ENCODE measurements around the gene EIF3L. TPM values are rescaled to one million over a fixed set of nuclear protein-coding genes. Genes with fewer than 3 reads are reported as not detected.

Gene EIF3L
- total RNA-seq, 1 experiment from 2014 or later: 505 TPM

- Mint-ChIP-seq H3K27me3 (ENCODE audit: insufficient read depth, unreplicated experiment) (no peaks in the 10 kb centered on the region), H3K36me3 (ENCODE audit: insufficient read depth, unreplicated experiment) (peaks cover 96% of the 10 kb centered on the region), H3K9me3 (ENCODE audit: unreplicated experiment) (no peaks in the 10 kb centered on the region), H3K27ac (ENCODE audit: low read depth, unreplicated experiment) (no peak overlapping the region), H3K4me1 (ENCODE audit: insufficient read depth, unreplicated experiment) (peaks cover 22% of the 10 kb centered on the region), H3K4me3 (ENCODE audit: unreplicated experiment) (peak overlapping the region; percentile 12)
- peak; percentile 11 for DNase-seq (ENCODE audit: unreplicated experiment)
- TF ChIP-seq, protein P1, sequence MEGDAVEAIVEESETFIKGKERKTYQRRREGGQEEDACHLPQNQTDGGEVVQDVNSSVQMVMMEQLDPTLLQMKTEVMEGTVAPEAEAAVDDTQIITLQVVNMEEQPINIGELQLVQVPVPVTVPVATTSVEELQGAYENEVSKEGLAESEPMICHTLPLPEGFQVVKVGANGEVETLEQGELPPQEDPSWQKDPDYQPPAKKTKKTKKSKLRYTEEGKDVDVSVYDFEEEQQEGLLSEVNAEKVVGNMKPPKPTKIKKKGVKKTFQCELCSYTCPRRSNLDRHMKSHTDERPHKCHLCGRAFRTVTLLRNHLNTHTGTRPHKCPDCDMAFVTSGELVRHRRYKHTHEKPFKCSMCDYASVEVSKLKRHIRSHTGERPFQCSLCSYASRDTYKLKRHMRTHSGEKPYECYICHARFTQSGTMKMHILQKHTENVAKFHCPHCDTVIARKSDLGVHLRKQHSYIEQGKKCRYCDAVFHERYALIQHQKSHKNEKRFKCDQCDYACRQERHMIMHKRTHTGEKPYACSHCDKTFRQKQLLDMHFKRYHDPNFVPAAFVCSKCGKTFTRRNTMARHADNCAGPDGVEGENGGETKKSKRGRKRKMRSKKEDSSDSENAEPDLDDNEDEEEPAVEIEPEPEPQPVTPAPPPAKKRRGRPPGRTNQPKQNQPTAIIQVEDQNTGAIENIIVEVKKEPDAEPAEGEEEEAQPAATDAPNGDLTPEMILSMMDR (IDR thresholded peaks at IDR 0.05; ENCODE audit: unreplicated experiment): no peak
- intact Hi-C loops (cut with micrococcal nuclease): loop anchor here (1.0 kb wide), 1 partner anchor 46 kb away; no protein-coding TSS in a partner anchor
- ChIA-PET POLR2A (interaction anchor here (0.5 to 4.7 kb wide), 10 partner anchors 9 to 131 kb away, joined by 3 to 34 read pairs (median 6); partner anchors contain the start of genes ANKRD54, C22orf23, MICALL1 and POLR2F), CTCF (interaction anchor here (0.6 to 4.6 kb wide), 15 partner anchors 9 to 424 kb away, joined by 3 to 22 read pairs (median 5); partner anchors contain the start of gene MICALL1)
- BruUV-seq (replicated peaks): no TSS peak
These were observed 83.8 kb downstream of the EIF3L start for GRCh38 chr22:37932821-37933578.

DNA sequence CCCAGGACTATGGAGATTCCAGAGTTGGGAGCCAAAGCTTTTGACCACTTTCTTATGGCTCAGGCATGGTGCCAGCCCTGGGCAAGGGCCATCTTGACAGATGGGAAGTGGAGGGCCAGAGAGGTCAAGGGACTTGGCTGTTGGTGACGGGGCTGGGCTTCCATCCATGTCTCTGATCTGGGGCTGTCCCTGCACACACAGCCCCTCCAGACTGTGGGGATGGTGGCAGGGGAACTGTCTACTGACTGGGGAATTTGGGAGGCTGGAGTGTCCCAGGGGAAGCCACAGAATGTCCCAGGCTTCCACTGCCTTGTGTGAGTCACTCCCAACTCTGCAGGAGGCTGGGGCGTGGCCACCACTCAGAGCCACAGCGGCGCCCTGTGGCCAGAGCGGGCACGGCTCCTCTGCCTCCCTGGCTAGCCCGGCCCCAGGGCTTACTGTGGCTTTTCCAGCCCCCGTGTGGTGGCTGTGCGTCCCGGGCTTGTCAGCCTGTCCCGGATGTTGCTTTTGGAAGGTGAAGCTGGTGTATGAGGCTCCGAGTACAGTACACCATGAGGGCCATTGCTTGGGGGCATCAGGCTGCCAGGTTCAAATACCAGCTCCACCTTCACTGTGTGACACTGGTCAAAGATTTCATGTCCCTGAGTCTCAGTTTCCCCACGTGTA, 84.6 kb downstream of the EIF3L start:
- Mint-ChIP-seq H3K27ac (ENCODE audit: low read depth, unreplicated experiment) (no peak overlapping the region), H3K27me3 (ENCODE audit: insufficient read depth, unreplicated experiment) (no peaks in the 10 kb centered on the region), H3K36me3 (ENCODE audit: insufficient read depth, unreplicated experiment) (peaks cover 96% of the 10 kb centered on the region), H3K9me3 (ENCODE audit: unreplicated experiment) (no peaks in the 10 kb centered on the region), H3K4me1 (ENCODE audit: insufficient read depth, unreplicated experiment) (peaks cover 17% of the 10 kb centered on the region), H3K4me3 (ENCODE audit: unreplicated experiment) (peak overlapping the region; percentile 16)
- CTCF ChIA-PET: interaction anchor here (0.6 to 4.6 kb wide), 25 partner anchors 10 to 425 kb away, joined by 3 to 22 read pairs (median 5); partner anchors contain the start of genes C22orf23, MICALL1 and POLR2F
- BruUV-seq (replicated peaks): no TSS peak
- TF ChIP-seq, protein P1 (IDR thresholded peaks at IDR 0.05; ENCODE audit: unreplicated experiment): peak; percentile 90
- peak; percentile 95 for DNase-seq (ENCODE audit: unreplicated experiment)
- POLR2A ChIA-PET: interaction anchor here (0.6 to 4.7 kb wide), 11 partner anchors 14 to 762 kb away, joined by 3 to 34 read pairs (median 6); partner anchors contain the start of genes ANKRD54, C22orf23, MICALL1 and POLR2F
- intact Hi-C loops (cut with micrococcal nuclease): loop anchor here (1.0 kb wide), 4 partner anchors 19 to 117 kb away; partner anchors contain the start of genes C22orf23 and POLR2F

Small RNAs within 50 kb of the gene (microRNA-seq; reads per million reads assigned to microRNA genes)
- 1.6 reads per million, percentile 10 among the genes with 10 or more reads in this experiment for gene MIR659

Other genes starting within 250 kb of the EIF3L start
- gene GGA1, start 240.6 kb upstream of the EIF3L start, total RNA-seq (2022): 52.7 and 59.1 TPM in 2 replicates
- gene SH3BP1, start 209.8 kb upstream of the EIF3L start, total RNA-seq (2022): 1.5 and 1.9 TPM in 2 replicates
- gene PDXP, start 190.7 kb upstream of the EIF3L start, total RNA-seq (2022): 10.3 and 10.5 TPM in 2 replicates
- 1,407 and 1,635 TPM in 2 replicates for gene LGALS1, start 173.8 kb upstream of the EIF3L start, total RNA-seq (2022)
- gene NOL12, start 163.1 kb upstream of the EIF3L start, total RNA-seq (2022): 47.1 and 50.8 TPM in 2 replicates
- 42.5 and 45.7 TPM in 2 replicates for gene TRIOBP, start 152.4 kb upstream of the EIF3L start, total RNA-seq (2022)
- gene GCAT, start 41.5 kb upstream of the EIF3L start, total RNA-seq (2022): 21.5 and 32.8 TPM in 2 replicates
- gene GALR3, start 26.0 kb upstream of the EIF3L start, total RNA-seq (2022): 0.26 and 0.27 TPM in 2 replicates
- 26.0 and 26.7 TPM in 2 replicates for gene ANKRD54, start 5.1 kb upstream of the EIF3L start, total RNA-seq (2022)
- 164 and 165 TPM in 2 replicates for gene MICALL1, start 56.9 kb downstream of the EIF3L start, total RNA-seq (2022)
- not detected in 2 replicates for gene C22orf23, start 104.2 kb downstream of the EIF3L start, total RNA-seq (2022)
- gene POLR2F, start 104.3 kb downstream of the EIF3L start, total RNA-seq (2022): 87.5 and 97.6 TPM in 2 replicates
- gene SOX10, start 135.1 kb downstream of the EIF3L start, total RNA-seq (2022): not detected in 2 replicates
- gene PICK1, start 208.0 kb downstream of the EIF3L start, total RNA-seq (2022): 40.2 and 40.6 TPM in 2 replicates
- gene SLC16A8, start 234.8 kb downstream of the EIF3L start, total RNA-seq (2022): not detected in 2 replicates

Measured in MCF 10A (cell line).